ENCODE measurements around the gene MAPK13. TPM values are rescaled to one million over a fixed set of nuclear protein-coding genes. Genes with fewer than 3 reads are reported as not detected.

Gene MAPK13
- total RNA-seq, 1 experiment from 2014 or later, result 2.6 TPM

DNA sequence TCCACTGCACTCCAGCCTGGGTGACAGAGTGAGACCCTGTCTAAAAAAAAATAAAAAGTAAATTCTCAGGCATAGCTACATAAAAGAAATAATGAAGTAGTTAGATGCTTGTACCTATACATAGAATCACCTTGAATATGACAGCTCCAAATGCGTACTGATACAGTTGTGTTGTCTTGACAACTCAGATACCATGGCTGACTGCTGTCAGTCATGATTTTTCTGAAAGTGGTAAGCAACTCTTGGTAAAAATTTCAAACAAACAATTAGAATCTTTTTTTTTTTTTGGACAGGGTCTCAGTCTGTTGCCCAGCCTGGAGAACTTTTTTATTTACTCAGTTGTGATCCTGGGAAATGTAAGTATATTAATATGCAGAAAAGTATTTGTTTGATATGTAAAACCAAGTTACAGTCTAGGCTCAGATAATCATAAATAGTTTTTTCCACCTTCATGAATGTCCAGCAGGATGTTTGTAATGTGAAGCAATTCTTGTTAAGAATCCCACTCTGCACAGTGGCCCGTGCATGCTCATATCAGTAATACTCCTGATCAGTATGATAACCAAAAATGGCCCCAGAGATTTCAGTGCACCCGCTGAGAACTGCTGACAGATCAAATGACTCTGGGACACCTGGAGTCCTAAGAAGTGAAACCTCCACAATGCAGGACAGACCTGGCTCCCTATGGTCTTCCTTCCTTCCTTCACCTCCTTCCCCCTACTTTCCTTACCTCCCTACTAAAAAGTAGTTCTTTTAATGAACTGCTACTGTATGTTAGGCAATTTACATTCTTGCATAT is 14.0 kb upstream of the MAPK13 start:
- peaks cover 4% of the 10 kb centered on the region for H3K36me3 ChIP-seq (ENCODE audit: insufficient read depth, low read length, poor library complexity, severe bottlenecking)
- no peak overlapping the region for H3K4me3 ChIP-seq (ENCODE audit: low read depth, low read length, poor library complexity, severe bottlenecking)
- H3K4me1 ChIP-seq (ENCODE audit: insufficient read depth, low read length, poor library complexity, severe bottlenecking), result no peaks in the 10 kb centered on the region
- TF ChIP-seq, protein P1, sequence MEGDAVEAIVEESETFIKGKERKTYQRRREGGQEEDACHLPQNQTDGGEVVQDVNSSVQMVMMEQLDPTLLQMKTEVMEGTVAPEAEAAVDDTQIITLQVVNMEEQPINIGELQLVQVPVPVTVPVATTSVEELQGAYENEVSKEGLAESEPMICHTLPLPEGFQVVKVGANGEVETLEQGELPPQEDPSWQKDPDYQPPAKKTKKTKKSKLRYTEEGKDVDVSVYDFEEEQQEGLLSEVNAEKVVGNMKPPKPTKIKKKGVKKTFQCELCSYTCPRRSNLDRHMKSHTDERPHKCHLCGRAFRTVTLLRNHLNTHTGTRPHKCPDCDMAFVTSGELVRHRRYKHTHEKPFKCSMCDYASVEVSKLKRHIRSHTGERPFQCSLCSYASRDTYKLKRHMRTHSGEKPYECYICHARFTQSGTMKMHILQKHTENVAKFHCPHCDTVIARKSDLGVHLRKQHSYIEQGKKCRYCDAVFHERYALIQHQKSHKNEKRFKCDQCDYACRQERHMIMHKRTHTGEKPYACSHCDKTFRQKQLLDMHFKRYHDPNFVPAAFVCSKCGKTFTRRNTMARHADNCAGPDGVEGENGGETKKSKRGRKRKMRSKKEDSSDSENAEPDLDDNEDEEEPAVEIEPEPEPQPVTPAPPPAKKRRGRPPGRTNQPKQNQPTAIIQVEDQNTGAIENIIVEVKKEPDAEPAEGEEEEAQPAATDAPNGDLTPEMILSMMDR (conservative IDR thresholded peaks at IDR 0.05; ENCODE audit: low read depth, low read length), result no peak
- TF ChIP-seq EZH2 (IDR thresholded peaks at IDR 0.05; ENCODE audit: borderline replicate concordance, low read depth, low read length, poor library complexity, severe bottlenecking), result no peak
- BruUV-seq (replicated peaks), result no TSS peak
- ChIA-PET CTCF (no interaction called here), POLR2A (ENCODE audit: low non-redundant PET) (no interaction called here)
- DNase-seq (ENCODE audit: low spot score), result no peak
- H3K27ac ChIP-seq (ENCODE audit: low read depth, low read length, poor library complexity, severe bottlenecking), result no peak overlapping the region
- H3K9me3 ChIP-seq (ENCODE audit: low read depth, low read length, poor library complexity, severe bottlenecking), result no peaks in the 10 kb centered on the region
- no peaks in the 10 kb centered on the region for H3K27me3 ChIP-seq (replicated peaks; ENCODE audit: insufficient read depth, low read depth, low read length, poor library complexity)
- intact Hi-C loops (cut with micrococcal nuclease; ENCODE audit: unreplicated experiment), result no loop called here

GRCh38 chr6:36116943-36117342 is 13.4 kb upstream of the MAPK13 start:
- no peak overlapping the region for H3K27ac ChIP-seq (ENCODE audit: low read depth, low read length, poor library complexity, severe bottlenecking)
- TF ChIP-seq, protein P1 (conservative IDR thresholded peaks at IDR 0.05; ENCODE audit: low read depth, low read length), result no peak
- no peak for TF ChIP-seq EZH2 (IDR thresholded peaks at IDR 0.05; ENCODE audit: borderline replicate concordance, low read depth, low read length, poor library complexity, severe bottlenecking)
- ChIA-PET POLR2A (ENCODE audit: low non-redundant PET) (no interaction called here), CTCF (no interaction called here)
- no peaks in the 10 kb centered on the region for H3K36me3 ChIP-seq (ENCODE audit: insufficient read depth, low read length, poor library complexity, severe bottlenecking)
- DNase-seq (ENCODE audit: low spot score), result no peak
- no TSS peak for BruUV-seq (replicated peaks)
- H3K9me3 ChIP-seq (ENCODE audit: low read depth, low read length, poor library complexity, severe bottlenecking), result no peaks in the 10 kb centered on the region
- H3K4me3 ChIP-seq (ENCODE audit: low read depth, low read length, poor library complexity, severe bottlenecking), result no peak overlapping the region
- H3K27me3 ChIP-seq (replicated peaks; ENCODE audit: insufficient read depth, low read depth, low read length, poor library complexity), result no peaks in the 10 kb centered on the region
- intact Hi-C loops (cut with micrococcal nuclease; ENCODE audit: unreplicated experiment), result no loop called here
- H3K4me1 ChIP-seq (ENCODE audit: insufficient read depth, low read length, poor library complexity, severe bottlenecking), result no peaks in the 10 kb centered on the region

DNA sequence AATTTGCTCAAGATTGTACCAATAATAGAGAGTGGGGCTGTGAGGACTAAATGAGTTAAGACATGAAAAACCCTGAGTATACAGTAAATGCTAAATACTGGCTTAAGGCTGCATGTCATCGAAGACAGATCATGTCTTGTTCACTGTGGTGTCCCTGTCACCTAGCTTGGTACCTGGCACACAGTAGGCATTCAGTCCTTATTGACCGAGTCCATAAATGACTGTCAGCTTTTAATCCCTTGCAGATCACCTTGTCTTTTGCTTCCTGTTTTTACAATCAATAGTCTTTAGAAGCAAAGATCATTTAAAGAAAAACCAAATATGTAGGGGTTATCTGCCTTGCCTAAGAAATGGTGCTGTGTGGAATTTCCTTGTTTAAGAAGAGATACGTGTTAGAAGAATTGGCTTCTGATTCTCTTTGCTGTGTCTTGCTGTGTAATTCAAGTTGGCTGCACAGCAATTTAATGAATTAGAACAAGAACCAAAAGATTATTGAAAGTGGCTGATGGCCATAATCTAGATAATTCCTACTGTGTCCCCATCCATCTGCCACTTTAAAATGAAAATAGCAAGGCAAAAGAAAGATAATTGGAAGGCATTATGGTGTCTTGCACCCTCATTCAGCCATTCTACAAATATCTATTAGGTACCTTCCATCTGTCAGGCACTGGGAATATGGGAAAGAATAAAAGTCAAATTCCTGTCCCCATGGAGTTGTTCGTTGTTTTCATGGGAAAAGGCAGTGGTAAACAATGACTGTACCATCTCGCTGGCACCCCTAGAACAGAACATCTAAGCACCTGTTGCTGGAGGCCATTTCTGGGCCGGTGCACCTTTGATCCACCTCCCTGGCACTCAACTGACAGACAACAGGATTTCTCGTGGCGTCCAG is 12.4 kb upstream of the MAPK13 start:
- TF ChIP-seq, protein P1 (conservative IDR thresholded peaks at IDR 0.05; ENCODE audit: low read depth, low read length), result no peak
- TF ChIP-seq EZH2 (IDR thresholded peaks at IDR 0.05; ENCODE audit: borderline replicate concordance, low read depth, low read length, poor library complexity, severe bottlenecking), result no peak
- intact Hi-C loops (cut with micrococcal nuclease; ENCODE audit: unreplicated experiment), result no loop called here
- ChIA-PET CTCF (no interaction called here), POLR2A (ENCODE audit: low non-redundant PET) (no interaction called here)
- H3K27me3 ChIP-seq (replicated peaks; ENCODE audit: insufficient read depth, low read depth, low read length, poor library complexity), result no peaks in the 10 kb centered on the region
- H3K27ac ChIP-seq (ENCODE audit: low read depth, low read length, poor library complexity, severe bottlenecking), result no peak overlapping the region
- DNase-seq (ENCODE audit: low spot score), result no peak
- H3K9me3 ChIP-seq (ENCODE audit: low read depth, low read length, poor library complexity, severe bottlenecking), result no peaks in the 10 kb centered on the region
- no peak overlapping the region for H3K4me3 ChIP-seq (ENCODE audit: low read depth, low read length, poor library complexity, severe bottlenecking)
- no TSS peak for BruUV-seq (replicated peaks)
- no peaks in the 10 kb centered on the region for H3K4me1 ChIP-seq (ENCODE audit: insufficient read depth, low read length, poor library complexity, severe bottlenecking)
- no peaks in the 10 kb centered on the region for H3K36me3 ChIP-seq (ENCODE audit: insufficient read depth, low read length, poor library complexity, severe bottlenecking)
